ENCODE data around the gene YY1. TPM values are rescaled to one million over a fixed set of nuclear protein-coding genes. Genes with fewer than 3 reads are reported as not detected.

Gene YY1
- total and polyA plus RNA-seq, 9 of the 15 experiments (the other 6 are each of a cell fraction or from before 2014, with no cell fraction given) = 20.8 to 74.2 (median 46.7) TPM

DNA sequence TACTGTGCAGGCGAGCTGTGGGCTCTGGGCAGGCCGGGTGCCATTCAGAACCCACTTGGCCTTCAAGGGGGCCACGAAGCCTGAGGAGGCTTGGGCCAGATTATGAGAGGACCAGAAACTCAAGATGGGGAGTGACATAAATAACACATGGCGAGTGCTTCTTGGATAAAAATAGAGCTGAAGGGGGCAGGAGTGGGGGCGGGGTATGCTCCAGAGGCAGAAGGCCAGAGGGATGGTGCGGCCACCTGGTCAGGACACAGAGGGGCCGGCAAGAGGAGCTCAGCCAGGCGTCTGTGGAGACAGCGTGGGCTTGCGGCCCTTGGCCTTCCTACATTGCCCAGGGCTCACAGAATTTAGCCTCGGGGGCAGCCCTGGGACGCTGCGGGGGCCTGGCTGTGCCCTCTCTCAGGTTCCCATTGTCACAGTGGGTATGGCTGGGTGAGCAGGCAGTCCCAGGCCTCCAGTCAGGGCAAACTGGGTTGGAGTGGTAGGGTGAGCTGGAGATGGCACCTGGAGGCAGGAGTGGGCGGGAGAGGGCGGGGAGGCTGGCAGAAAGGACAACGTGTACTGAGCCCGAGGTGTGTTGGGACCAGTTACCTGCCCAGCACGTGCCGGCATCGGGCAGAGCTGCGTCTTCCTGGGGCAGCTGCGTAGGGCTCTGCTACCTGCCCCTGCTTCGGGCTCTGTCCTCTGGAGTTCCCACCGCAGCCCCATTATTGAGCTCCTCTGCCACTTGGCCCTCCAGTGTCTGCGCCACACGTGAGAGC lies 74.7 kb downstream of the YY1 start:
- no peak for ATAC-seq
- FAIRE-seq = no peak
- TF ChIP-seq, protein P1, sequence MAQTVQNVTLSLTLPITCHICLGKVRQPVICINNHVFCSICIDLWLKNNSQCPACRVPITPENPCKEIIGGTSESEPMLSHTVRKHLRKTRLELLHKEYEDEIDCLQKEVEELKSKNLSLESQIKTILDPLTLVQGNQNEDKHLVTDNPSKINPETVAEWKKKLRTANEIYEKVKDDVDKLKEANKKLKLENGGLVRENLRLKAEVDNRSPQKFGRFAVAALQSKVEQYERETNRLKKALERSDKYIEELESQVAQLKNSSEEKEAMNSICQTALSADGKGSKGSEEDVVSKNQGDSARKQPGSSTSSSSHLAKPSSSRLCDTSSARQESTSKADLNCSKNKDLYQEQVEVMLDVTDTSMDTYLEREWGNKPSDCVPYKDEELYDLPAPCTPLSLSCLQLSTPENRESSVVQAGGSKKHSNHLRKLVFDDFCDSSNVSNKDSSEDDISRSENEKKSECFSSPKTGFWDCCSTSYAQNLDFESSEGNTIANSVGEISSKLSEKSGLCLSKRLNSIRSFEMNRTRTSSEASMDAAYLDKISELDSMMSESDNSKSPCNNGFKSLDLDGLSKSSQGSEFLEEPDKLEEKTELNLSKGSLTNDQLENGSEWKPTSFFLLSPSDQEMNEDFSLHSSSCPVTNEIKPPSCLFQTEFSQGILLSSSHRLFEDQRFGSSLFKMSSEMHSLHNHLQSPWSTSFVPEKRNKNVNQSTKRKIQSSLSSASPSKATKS (CRISPR knock-in tag; IDR thresholded peaks at IDR 0.05) = no peak
- no peaks in the 10 kb centered on the region for H3K79me2 ChIP-seq (ENCODE audit: control insufficient read depth, insufficient read depth, low read length)
- H3K4me1 ChIP-seq (replicated peaks in 1 of 2; ENCODE audit: control insufficient read depth in 2 of 2, insufficient read depth in 2 of 2, low read length in 2 of 2) = peaks cover 15 to 26% of the 10 kb centered on the region in 2 experiments; a peak in 4 of 5 replicates
- no peak for DNase-seq (ENCODE audit: extremely low read depth in 1 of 4, low spot score in 3 of 4)
- in situ Hi-C loops (cut with MboI) (no loop called here), intact Hi-C loops (cut with micrococcal nuclease) (no loop called here)
- 80% methylated on average over 16 of the region's 26 CpGs for WGBS (ENCODE audit: insufficient coverage, low coverage, missing lambda C conversion rate)
- no peak overlapping the region for H3K27ac ChIP-seq (ENCODE audit: extremely low read depth, low read depth, low read length)
- BruUV-seq (replicated peaks) = no TSS peak
- 0 out of 4 replicates have a peak overlapping the region, but pooled peaks of 1 of the 2 experiments have one; percentile 35 for H3K9ac ChIP-seq (ENCODE audit: insufficient read depth in 1 of 2, low read depth in 2 of 2, low read length in 2 of 2)
- CTCF ChIA-PET (ENCODE audit: low intra/inter-chr PET ratio) = no interaction called here
- no peaks in the 10 kb centered on the region for H3K27me3 ChIP-seq (ENCODE audit: control insufficient read depth in 2 of 2, insufficient read depth in 2 of 2, low read length in 2 of 2)
- H3K36me3 ChIP-seq (ENCODE audit: control insufficient read depth, insufficient read depth, low read length) = no peaks in the 10 kb centered on the region
- H3K9me1 ChIP-seq (ENCODE audit: control insufficient read depth, insufficient read depth, low read length) = no peaks in the 10 kb centered on the region
- no peaks in the 10 kb centered on the region for H4K20me1 ChIP-seq (replicated peaks; ENCODE audit: control insufficient read depth, insufficient read depth, low read length)
- H2AFZ ChIP-seq (ENCODE audit: low read depth, low read length) = no peak overlapping the region
- H3K4me2 ChIP-seq (ENCODE audit: insufficient read depth, low read length) = no peak overlapping the region
- no peaks in the 10 kb centered on the region for H3K9me3 ChIP-seq (replicated peaks; ENCODE audit: control insufficient read depth, insufficient read depth, low read depth, low read length)
- POLR2A ChIA-PET = interaction anchor here (1.1 to 1.6 kb wide), 2 partner anchors 17 to 19 kb away, joined by 4 read pairs; no protein-coding TSS in a partner anchor
- H3K4me3 ChIP-seq = no peak overlapping the region

DNA sequence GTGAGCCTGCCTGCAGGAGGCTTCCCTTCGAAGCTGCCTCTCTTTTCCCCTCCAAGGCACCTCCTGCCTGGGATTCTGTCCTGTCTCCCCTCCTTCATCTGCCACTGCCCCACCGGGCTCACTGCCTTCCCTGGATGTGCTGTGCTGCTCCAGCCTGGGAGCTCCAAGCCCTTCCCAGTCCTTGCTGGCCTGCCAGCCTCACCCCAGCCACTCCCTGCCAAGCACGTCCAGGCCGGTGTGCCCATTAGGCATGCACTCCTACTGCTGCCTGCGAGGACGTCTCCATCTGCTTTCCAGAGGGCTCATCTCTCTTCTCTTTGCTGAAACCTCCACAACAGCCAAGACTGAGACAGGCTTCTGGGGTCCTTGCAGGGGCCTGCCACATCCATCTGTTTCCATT lies 75.8 kb downstream of the YY1 start:
- ChIA-PET POLR2A (interaction anchor here (0.7 kb wide), 1 partner anchor 13 kb away, joined by 3 read pairs; no protein-coding TSS in a partner anchor), CTCF (ENCODE audit: low intra/inter-chr PET ratio) (no interaction called here)
- no peaks in the 10 kb centered on the region for H3K9me1 ChIP-seq (ENCODE audit: control insufficient read depth, insufficient read depth, low read length)
- peaks cover 15 to 26% of the 10 kb centered on the region in 2 experiments; a peak in 4 of 5 replicates for H3K4me1 ChIP-seq (replicated peaks in 1 of 2; ENCODE audit: control insufficient read depth in 2 of 2, insufficient read depth in 2 of 2, low read length in 2 of 2)
- H4K20me1 ChIP-seq (replicated peaks; ENCODE audit: control insufficient read depth, insufficient read depth, low read length) = no peaks in the 10 kb centered on the region
- DNase-seq (ENCODE audit: extremely low read depth in 1 of 4, low spot score in 3 of 4) (no peak), ATAC-seq (no peak), FAIRE-seq (no peak)
- H3K79me2 ChIP-seq (ENCODE audit: control insufficient read depth, insufficient read depth, low read length) = no peaks in the 10 kb centered on the region
- TF ChIP-seq FUS (optimal IDR thresholded peaks at IDR 0.05; ENCODE audit: low read depth, low read length) (no peak), SMARCE1 (IDR thresholded peaks at IDR 0.05) (no peak), ZSCAN29 (IDR thresholded peaks at IDR 0.05) (no peak), NCOA6 (IDR thresholded peaks at IDR 0.05) (no peak), ADNP (tag; IDR thresholded peaks at IDR 0.05) (no peak), TAF7 (tag; IDR thresholded peaks at IDR 0.05) (no peak), ZNF133 (CRISPR knock-in tag; IDR thresholded peaks at IDR 0.05) (no peak), SPI1 (IDR thresholded peaks at IDR 0.05; ENCODE audit: borderline replicate concordance, low read depth, low read length) (no peak), BMI1 (IDR thresholded peaks at IDR 0.05; ENCODE audit: low read length) (no peak)
- TF ChIP-seq, protein P2, sequence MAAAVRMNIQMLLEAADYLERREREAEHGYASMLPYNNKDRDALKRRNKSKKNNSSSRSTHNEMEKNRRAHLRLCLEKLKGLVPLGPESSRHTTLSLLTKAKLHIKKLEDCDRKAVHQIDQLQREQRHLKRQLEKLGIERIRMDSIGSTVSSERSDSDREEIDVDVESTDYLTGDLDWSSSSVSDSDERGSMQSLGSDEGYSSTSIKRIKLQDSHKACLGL (CRISPR knock-in tag; IDR thresholded peaks at IDR 0.05; ENCODE audit: borderline replicate concordance, poor library complexity, severe bottlenecking) = no peak
- no peak overlapping the region for H3K4me3 ChIP-seq
- no peak overlapping the region for H3K27ac ChIP-seq (ENCODE audit: extremely low read depth, low read depth, low read length)
- no peaks in the 10 kb centered on the region for H3K27me3 ChIP-seq (ENCODE audit: control insufficient read depth in 2 of 2, insufficient read depth in 2 of 2, low read length in 2 of 2)
- H3K4me2 ChIP-seq (ENCODE audit: insufficient read depth, low read length) = no peak overlapping the region
- 74% methylated on average over 3 of the region's 6 CpGs for WGBS (ENCODE audit: insufficient coverage, low coverage, missing lambda C conversion rate)
- intact Hi-C loops (cut with micrococcal nuclease) = no loop called here
- H2AFZ ChIP-seq (ENCODE audit: low read depth, low read length) = no peak overlapping the region
- H3K36me3 ChIP-seq (ENCODE audit: control insufficient read depth, insufficient read depth, low read length) = no peaks in the 10 kb centered on the region
- H3K9ac ChIP-seq (ENCODE audit: insufficient read depth in 1 of 2, low read depth in 2 of 2, low read length in 2 of 2) = no peak overlapping the region
- in situ Hi-C loops (cut with MboI) = no loop called here
- no TSS peak for BruUV-seq (replicated peaks)
- H3K9me3 ChIP-seq (replicated peaks; ENCODE audit: control insufficient read depth, insufficient read depth, low read depth, low read length) = no peaks in the 10 kb centered on the region
